A549 (cell line): ENCODE data around the gene ABCB11.

Experiments
- CBX2 ChIP-seq: fragments of 200-600 bp; sonication (generic); IDR thresholded peaks from 2 replicates; pipeline ENCODE4 v1.6.1; 2016; ENCODE audit warnings: low read depth, mild to moderate bottlenecking, borderline replicate concordance
- ESRRA ChIP-seq: fragments of 150-350 bp; IDR thresholded peaks from 2 replicates; pipeline ENCODE4 v1.6.1; 2014; ENCODE audit warnings: mild to moderate bottlenecking, low read length, borderline replicate concordance
- MAX ChIP-seq: IDR thresholded peaks from 2 replicates; pipeline ENCODE4 v1.6.1; 2012
- MYC ChIP-seq: IDR thresholded peaks from 2 replicates; pipeline ENCODE4 v1.6.1; 2012; ENCODE audit warnings: mild to moderate bottlenecking, inconsistent platforms, low read length, improper control_type of control experiment, borderline replicate concordance
- POLR2A ChIP-seq: IDR thresholded peaks from 2 replicates; pipeline ENCODE4 v1.6.1; 2012; ENCODE audit warnings: mild to moderate bottlenecking, low read length
- TF ChIP-seq, protein P1 (sequence below): fragments of 200-600 bp; sonication (generic); IDR thresholded peaks from 2 replicates; pipeline ENCODE4 v1.6.1; 2016; ENCODE audit warnings: antibody characterized with exemption, mild to moderate bottlenecking, moderate library complexity

DNA sequence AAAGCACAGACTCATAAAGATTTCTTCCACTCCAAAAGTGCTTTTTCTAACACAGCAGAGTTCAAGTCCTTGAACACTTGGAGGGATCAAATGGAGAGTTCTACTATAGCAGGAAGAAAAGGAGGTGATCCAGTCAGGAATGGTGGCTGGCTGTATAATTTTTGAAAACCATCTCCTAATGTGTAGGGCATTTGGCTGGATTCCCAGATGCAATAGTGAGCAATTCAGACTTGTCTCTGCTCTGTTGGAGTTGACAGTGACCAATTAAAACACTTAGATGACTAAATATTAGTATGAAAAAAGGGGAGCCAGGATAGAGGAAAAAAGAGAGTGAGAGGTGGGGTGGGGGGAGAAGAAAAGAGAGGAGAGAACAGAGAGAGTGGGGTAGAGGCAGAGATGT lies 135.4 kb downstream of the ABCB11 start:
- TF ChIP-seq, protein P1, sequence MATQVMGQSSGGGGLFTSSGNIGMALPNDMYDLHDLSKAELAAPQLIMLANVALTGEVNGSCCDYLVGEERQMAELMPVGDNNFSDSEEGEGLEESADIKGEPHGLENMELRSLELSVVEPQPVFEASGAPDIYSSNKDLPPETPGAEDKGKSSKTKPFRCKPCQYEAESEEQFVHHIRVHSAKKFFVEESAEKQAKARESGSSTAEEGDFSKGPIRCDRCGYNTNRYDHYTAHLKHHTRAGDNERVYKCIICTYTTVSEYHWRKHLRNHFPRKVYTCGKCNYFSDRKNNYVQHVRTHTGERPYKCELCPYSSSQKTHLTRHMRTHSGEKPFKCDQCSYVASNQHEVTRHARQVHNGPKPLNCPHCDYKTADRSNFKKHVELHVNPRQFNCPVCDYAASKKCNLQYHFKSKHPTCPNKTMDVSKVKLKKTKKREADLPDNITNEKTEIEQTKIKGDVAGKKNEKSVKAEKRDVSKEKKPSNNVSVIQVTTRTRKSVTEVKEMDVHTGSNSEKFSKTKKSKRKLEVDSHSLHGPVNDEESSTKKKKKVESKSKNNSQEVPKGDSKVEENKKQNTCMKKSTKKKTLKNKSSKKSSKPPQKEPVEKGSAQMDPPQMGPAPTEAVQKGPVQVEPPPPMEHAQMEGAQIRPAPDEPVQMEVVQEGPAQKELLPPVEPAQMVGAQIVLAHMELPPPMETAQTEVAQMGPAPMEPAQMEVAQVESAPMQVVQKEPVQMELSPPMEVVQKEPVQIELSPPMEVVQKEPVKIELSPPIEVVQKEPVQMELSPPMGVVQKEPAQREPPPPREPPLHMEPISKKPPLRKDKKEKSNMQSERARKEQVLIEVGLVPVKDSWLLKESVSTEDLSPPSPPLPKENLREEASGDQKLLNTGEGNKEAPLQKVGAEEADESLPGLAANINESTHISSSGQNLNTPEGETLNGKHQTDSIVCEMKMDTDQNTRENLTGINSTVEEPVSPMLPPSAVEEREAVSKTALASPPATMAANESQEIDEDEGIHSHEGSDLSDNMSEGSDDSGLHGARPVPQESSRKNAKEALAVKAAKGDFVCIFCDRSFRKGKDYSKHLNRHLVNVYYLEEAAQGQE, result no peak
- TF ChIP-seq MAX (no peak), POLR2A (no peak), ESRRA (no peak), CBX2 (no peak), MYC (no peak)
